DND-41 (cell line): Measurements from ENCODE around the gene VAMP1.
A peak's percentile ranks its signal among the peaks of the same experiment; 100 is the strongest.
"Not testable (repeated sequence)": the region's sequence is repeated elsewhere in the genome, so short reads cannot be mapped to it uniquely, and the experiment has no call there.

Experiments
- ATAC-seq: fragments of 200-7000 bp; cut with Tn5 transposase; 3 replicates; pipeline ENCODE4 v1.9.1; 2021; ENCODE audit warnings: low read depth; ENCODE audit not compliant: insufficient read depth
- DNase-seq: peaks from one replicate; pipeline ENCODE4 v3.0.0-alpha.2; 2020
- H2AFZ ChIP-seq: 2 replicates; pipeline ENCODE4 v1.6.0; 2012; ENCODE audit warnings: low read depth, low read length
- H3K27ac ChIP-seq: 2 replicates; pipeline ENCODE4 v1.5.1; 2012; ENCODE audit warnings: low read length, inconsistent platforms
- H3K27me3 ChIP-seq: fragments of 200-600 bp; sonication (generic); 2 replicates; pipeline ENCODE4 v1.6.0; 2012; ENCODE audit warnings: low read length, mild to moderate bottlenecking, inconsistent platforms; ENCODE audit not compliant: insufficient read depth, poor library complexity
- H3K36me3 ChIP-seq: 2 replicates; pipeline ENCODE4 v1.5.1; 2012; ENCODE audit warnings: low read length, inconsistent platforms; ENCODE audit not compliant: insufficient read depth
- H3K4me1 ChIP-seq: 2 replicates; pipeline ENCODE4 v1.5.1; 2012; ENCODE audit warnings: mild to moderate bottlenecking, low read length; ENCODE audit not compliant: insufficient read depth
- H3K4me2 ChIP-seq: 2 replicates; pipeline ENCODE4 v1.6.0; 2012; ENCODE audit warnings: mild to moderate bottlenecking, moderate library complexity, low read length, inconsistent platforms; ENCODE audit not compliant: insufficient read depth
- H3K4me3 ChIP-seq, 2 experiments: fragments of 200-600 bp in 1 of 2; shearing (Covaris generic) in 1 of 2; 2 replicates each; pipeline ENCODE4 v1.5.1; 2012 to 2016; ENCODE audit warnings: inconsistent platforms in 2 of 2, low read length in 2 of 2, mild to moderate bottlenecking in 2 of 2, low read depth in 1 of 2, moderate library complexity in 1 of 2
- H3K79me2 ChIP-seq: 2 replicates; pipeline ENCODE4 v1.6.0; 2012; ENCODE audit warnings: low read length, inconsistent platforms; ENCODE audit not compliant: insufficient read depth
- H3K9ac ChIP-seq: 2 replicates; pipeline ENCODE4 v1.6.0; 2012; ENCODE audit warnings: low read depth, mild to moderate bottlenecking, inconsistent platforms, low read length, moderate library complexity
- H3K9me3 ChIP-seq: 2 replicates; pipeline ENCODE4 v1.5.1; 2012; ENCODE audit warnings: low read length, moderate library complexity, mild to moderate bottlenecking, inconsistent platforms; ENCODE audit not compliant: insufficient read depth, severe bottlenecking
- H4K20me1 ChIP-seq: 2 replicates; pipeline ENCODE4 v1.6.0; 2012; ENCODE audit warnings: low read length; ENCODE audit not compliant: insufficient read depth
- EZH2 ChIP-seq: IDR thresholded peaks from 3 replicates; pipeline ENCODE4 v1.6.1; 2012; ENCODE audit warnings: borderline replicate concordance, low read depth, mild to moderate bottlenecking, moderate library complexity, low read length, inconsistent platforms; ENCODE audit not compliant: severe bottlenecking
- TF ChIP-seq, protein P1 (sequence below): IDR thresholded peaks from 2 replicates; pipeline ENCODE4 v1.5.1; 2012; ENCODE audit warnings: borderline replicate concordance, low read length, moderate library complexity, mild to moderate bottlenecking; ENCODE audit not compliant: poor library complexity, severe bottlenecking; ENCODE audit errors: extremely low read depth

VAMP1 gene

GRCh38 chr12:6507102-6507998, 36.9 kb upstream of the VAMP1 start:
- no peak for DNase-seq

DNA sequence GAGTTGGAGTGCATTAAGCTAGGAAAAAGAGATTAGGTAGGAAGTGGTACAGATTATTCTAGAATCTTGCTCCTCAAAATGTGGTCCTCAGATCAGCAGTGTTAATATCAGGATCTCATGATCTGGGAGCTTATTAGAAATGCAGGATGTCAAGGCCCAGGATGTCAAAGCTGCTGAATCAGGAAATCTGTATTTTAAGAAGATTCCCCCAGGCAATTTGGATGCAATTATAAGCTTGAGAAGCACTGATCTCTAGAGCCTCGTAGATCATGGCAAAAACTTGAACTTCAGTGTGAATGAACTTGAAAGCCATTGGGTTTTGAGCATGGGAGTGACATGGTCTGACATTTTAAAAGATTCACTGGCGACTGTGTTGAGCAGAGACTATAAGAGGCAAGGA, 30.0 kb upstream of the VAMP1 start:
- no peak overlapping the region for H3K27ac ChIP-seq
- ATAC-seq, result no peak
- no peak overlapping the region for H3K9ac ChIP-seq
- peaks cover 59% of the 10 kb centered on the region for H3K36me3 ChIP-seq
- TF ChIP-seq, protein P1, sequence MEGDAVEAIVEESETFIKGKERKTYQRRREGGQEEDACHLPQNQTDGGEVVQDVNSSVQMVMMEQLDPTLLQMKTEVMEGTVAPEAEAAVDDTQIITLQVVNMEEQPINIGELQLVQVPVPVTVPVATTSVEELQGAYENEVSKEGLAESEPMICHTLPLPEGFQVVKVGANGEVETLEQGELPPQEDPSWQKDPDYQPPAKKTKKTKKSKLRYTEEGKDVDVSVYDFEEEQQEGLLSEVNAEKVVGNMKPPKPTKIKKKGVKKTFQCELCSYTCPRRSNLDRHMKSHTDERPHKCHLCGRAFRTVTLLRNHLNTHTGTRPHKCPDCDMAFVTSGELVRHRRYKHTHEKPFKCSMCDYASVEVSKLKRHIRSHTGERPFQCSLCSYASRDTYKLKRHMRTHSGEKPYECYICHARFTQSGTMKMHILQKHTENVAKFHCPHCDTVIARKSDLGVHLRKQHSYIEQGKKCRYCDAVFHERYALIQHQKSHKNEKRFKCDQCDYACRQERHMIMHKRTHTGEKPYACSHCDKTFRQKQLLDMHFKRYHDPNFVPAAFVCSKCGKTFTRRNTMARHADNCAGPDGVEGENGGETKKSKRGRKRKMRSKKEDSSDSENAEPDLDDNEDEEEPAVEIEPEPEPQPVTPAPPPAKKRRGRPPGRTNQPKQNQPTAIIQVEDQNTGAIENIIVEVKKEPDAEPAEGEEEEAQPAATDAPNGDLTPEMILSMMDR, result no peak
- TF ChIP-seq EZH2, result no peak
- H3K4me1 ChIP-seq, result peaks cover 20% of the 10 kb centered on the region
- no peak overlapping the region for H2AFZ ChIP-seq
- peaks cover 87% of the 10 kb centered on the region for H3K79me2 ChIP-seq
- no peak for DNase-seq
- H3K4me3 ChIP-seq, result no peak overlapping the region
- no peak overlapping the region for H3K4me2 ChIP-seq
- no peaks in the 10 kb centered on the region for H3K27me3 ChIP-seq
- H3K9me3 ChIP-seq, result no peaks in the 10 kb centered on the region
- H4K20me1 ChIP-seq, result 0 out of 2 replicates have a peak, but pooled peaks cover 4% of the 10 kb centered on the region

More at GRCh38 chr12:6507102-6507998, 36.9 kb upstream of the VAMP1 start:
- Histone ChIP-seq H3K27me3 (no peaks in the 10 kb centered on the region), H3K4me1 (no peaks in the 10 kb centered on the region), H4K20me1 (peaks cover 15% of the 10 kb centered on the region; the same call in 1 of the 2 replicates), H3K9me3 (no peaks in the 10 kb centered on the region), H2AFZ (no peak overlapping the region), H3K4me3 (no peak overlapping the region), H3K27ac (no peak overlapping the region), H3K79me2 (peaks cover 56% of the 10 kb centered on the region), H3K4me2 (no peak overlapping the region), H3K9ac (no peak overlapping the region), H3K36me3 (peaks cover 52% of the 10 kb centered on the region)
- no peak for ATAC-seq
- no peak for TF ChIP-seq EZH2
- TF ChIP-seq, protein P1, result no peak

GRCh38 chr12:6497291-6497690, 26.8 kb upstream of the VAMP1 start:
- not testable (repeated sequence) for H3K9me3 ChIP-seq, H3K27me3 ChIP-seq, H3K9ac ChIP-seq, DNase-seq, H4K20me1 ChIP-seq, H3K27ac ChIP-seq, ATAC-seq, H2AFZ ChIP-seq, H3K4me3 ChIP-seq
- H3K4me2 ChIP-seq, result peak overlapping the region; percentile 19; the same call in 1 of the 2 replicates
- H3K79me2 ChIP-seq, result peaks cover 80% of the 10 kb centered on the region
- H3K4me1 ChIP-seq, result peaks cover 38% of the 10 kb centered on the region
- H3K36me3 ChIP-seq, result peaks cover 57% of the 10 kb centered on the region

GRCh38 chr12:6494968-6495367, 24.5 kb upstream of the VAMP1 start:
- no peak for DNase-seq
- peak overlapping the region; percentile 94 for H3K9ac ChIP-seq
- H3K36me3 ChIP-seq, result peaks cover 46% of the 10 kb centered on the region
- H3K4me1 ChIP-seq, result peaks cover 44% of the 10 kb centered on the region
- H3K9me3 ChIP-seq, result no peaks in the 10 kb centered on the region
- TF ChIP-seq, protein P1, result no peak
- no peak for TF ChIP-seq EZH2
- H3K4me2 ChIP-seq, result peak overlapping the region; percentile 72
- peak overlapping the region; percentile 91 for H3K27ac ChIP-seq
- H3K79me2 ChIP-seq, result peaks cover 64% of the 10 kb centered on the region
- H4K20me1 ChIP-seq, result no peaks in the 10 kb centered on the region
- H2AFZ ChIP-seq, result no peak overlapping the region
- peak overlapping the region; percentile 39 to 75; a peak in 3 of 4 replicates for H3K4me3 ChIP-seq
- no peaks in the 10 kb centered on the region for H3K27me3 ChIP-seq
- no peak for ATAC-seq
